ENCODE results near the gene FGF9. TPM values are rescaled to one million over a fixed set of nuclear protein-coding genes. Genes with fewer than 3 reads are reported as not detected.

The FGF9 gene
- total and polyA plus RNA-seq, 10 of the 15 experiments (the other 5 are each of a cell fraction or from before 2014, with no cell fraction given), result 0.05 to 1.5 (median 0.83) TPM

DNA sequence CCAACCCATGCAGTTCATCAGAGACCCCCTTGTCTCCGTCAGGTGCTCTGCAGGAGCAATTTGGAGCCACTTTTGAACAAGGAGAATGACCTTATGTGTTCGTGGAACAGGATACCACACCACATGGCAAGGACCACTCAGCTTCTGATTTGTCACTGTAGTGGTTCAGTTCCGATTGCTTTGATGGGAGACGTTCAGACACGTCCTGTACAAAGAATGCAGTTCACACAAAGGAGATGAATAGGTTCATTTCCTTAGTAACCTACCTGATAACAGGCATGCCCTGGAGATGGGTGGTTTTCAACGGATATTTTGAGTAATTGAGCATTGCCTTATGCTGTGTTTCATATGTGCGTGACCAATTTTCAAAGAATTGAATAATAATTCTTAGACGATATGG is 17.2 kb downstream of the FGF9 start:
- in situ Hi-C loops (cut with MboI), result no loop called here

DNA sequence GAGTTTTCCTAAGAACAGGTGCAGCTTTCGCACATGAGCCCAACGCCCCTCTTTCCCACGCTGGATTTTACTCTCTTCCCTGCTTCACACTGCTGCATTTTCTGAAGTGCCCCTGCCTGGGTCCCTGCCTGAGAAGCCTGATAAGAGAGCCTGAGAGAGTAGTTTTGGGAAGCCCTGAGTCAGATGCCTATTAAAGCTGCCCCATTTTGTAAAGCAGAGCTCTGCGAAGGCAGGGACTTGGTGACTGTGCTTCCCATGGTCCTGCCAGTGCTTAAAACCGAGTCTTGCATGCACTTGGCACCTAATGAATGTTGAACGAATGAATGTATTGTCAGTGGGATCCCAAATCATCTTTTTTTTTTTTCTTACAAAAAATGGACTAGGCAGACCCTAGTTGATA is 18.2 kb downstream of the FGF9 start:
- CTCF ChIA-PET, result interaction anchor here (0.6 to 1.6 kb wide), 3 partner anchors 51 to 590 kb away, joined by 3 to 4 read pairs (median 3); no protein-coding TSS in a partner anchor
- in situ Hi-C loops (cut with MboI), result no loop called here
- intact Hi-C loops (cut with micrococcal nuclease; ENCODE audit: unreplicated experiment), result no loop called here
- no peak for TF ChIP-seq ZNF274 (IDR thresholded peaks at IDR 0.05; ENCODE audit: insufficient read depth, insufficient read length)
- TF ChIP-seq, protein P1, sequence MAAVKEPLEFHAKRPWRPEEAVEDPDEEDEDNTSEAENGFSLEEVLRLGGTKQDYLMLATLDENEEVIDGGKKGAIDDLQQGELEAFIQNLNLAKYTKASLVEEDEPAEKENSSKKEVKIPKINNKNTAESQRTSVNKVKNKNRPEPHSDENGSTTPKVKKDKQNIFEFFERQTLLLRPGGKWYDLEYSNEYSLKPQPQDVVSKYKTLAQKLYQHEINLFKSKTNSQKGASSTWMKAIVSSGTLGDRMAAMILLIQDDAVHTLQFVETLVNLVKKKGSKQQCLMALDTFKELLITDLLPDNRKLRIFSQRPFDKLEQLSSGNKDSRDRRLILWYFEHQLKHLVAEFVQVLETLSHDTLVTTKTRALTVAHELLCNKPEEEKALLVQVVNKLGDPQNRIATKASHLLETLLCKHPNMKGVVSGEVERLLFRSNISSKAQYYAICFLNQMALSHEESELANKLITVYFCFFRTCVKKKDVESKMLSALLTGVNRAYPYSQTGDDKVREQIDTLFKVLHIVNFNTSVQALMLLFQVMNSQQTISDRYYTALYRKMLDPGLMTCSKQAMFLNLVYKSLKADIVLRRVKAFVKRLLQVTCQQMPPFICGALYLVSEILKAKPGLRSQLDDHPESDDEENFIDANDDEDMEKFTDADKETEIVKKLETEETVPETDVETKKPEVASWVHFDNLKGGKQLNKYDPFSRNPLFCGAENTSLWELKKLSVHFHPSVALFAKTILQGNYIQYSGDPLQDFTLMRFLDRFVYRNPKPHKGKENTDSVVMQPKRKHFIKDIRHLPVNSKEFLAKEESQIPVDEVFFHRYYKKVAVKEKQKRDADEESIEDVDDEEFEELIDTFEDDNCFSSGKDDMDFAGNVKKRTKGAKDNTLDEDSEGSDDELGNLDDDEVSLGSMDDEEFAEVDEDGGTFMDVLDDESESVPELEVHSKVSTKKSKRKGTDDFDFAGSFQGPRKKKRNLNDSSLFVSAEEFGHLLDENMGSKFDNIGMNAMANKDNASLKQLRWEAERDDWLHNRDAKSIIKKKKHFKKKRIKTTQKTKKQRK (IDR thresholded peaks at IDR 0.05; ENCODE audit: low read depth, low read length), result no peak
- no peak for TF ChIP-seq ESRRA (IDR thresholded peaks at IDR 0.05; ENCODE audit: low read length)
- no peak for TF ChIP-seq YY1 (IDR thresholded peaks at IDR 0.05; ENCODE audit: low read depth, low read length)
- TF ChIP-seq RFX5 (IDR thresholded peaks at IDR 0.05; ENCODE audit: low read depth, low read length), result no peak
- no peak for TF ChIP-seq RELA (IDR thresholded peaks at IDR 0.05; ENCODE audit: borderline replicate concordance, partially characterized antibody)
- TF ChIP-seq SMC3 (IDR thresholded peaks at IDR 0.05; ENCODE audit: borderline replicate concordance, low read length), result no peak
- TF ChIP-seq RBBP5 (conservative IDR thresholded peaks at IDR 0.05), result no peak
- TF ChIP-seq JUND (IDR thresholded peaks at IDR 0.05; ENCODE audit: low read depth, low read length), result no peak
- TF ChIP-seq, protein P2, sequence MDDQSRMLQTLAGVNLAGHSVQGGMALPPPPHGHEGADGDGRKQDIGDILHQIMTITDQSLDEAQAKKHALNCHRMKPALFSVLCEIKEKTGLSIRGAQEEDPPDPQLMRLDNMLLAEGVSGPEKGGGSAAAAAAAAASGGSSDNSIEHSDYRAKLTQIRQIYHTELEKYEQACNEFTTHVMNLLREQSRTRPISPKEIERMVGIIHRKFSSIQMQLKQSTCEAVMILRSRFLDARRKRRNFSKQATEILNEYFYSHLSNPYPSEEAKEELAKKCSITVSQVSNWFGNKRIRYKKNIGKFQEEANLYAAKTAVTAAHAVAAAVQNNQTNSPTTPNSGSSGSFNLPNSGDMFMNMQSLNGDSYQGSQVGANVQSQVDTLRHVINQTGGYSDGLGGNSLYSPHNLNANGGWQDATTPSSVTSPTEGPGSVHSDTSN (IDR thresholded peaks at IDR 0.05; ENCODE audit: insufficient replicate concordance, low read depth, low read length), result no peak
- no peak for TF ChIP-seq RCOR1 (conservative IDR thresholded peaks at IDR 0.05; ENCODE audit: low read depth, low read length)
- no peak for TF ChIP-seq TCF7 (IDR thresholded peaks at IDR 0.05; ENCODE audit: borderline replicate concordance)

More for the DNA sequence above, 17.2 kb downstream of the FGF9 start:
- TF ChIP-seq BCL11A (IDR thresholded peaks at IDR 0.05; ENCODE audit: low read depth, low read length) (no peak), RCOR1 (conservative IDR thresholded peaks at IDR 0.05; ENCODE audit: low read depth, low read length) (no peak), SIX5 (IDR thresholded peaks at IDR 0.05; ENCODE audit: low read depth, low read length, severe bottlenecking) (no peak), RELA (IDR thresholded peaks at IDR 0.05; ENCODE audit: borderline replicate concordance, partially characterized antibody) (no peak), ZNF24 (IDR thresholded peaks at IDR 0.05) (no peak), SRF (IDR thresholded peaks at IDR 0.05; ENCODE audit: low read depth in 2 of 2, low read length in 2 of 2) (no peak), NFYA (IDR thresholded peaks at IDR 0.05; ENCODE audit: borderline replicate concordance, low read depth, low read length) (no peak)
- Histone ChIP-seq H3K9me3 (replicated peaks; ENCODE audit: control insufficient read depth, insufficient read depth, low read length) (no peaks in the 10 kb centered on the region), H3K4me2 (ENCODE audit: control insufficient read depth, insufficient read depth) (no peak overlapping the region), H2AFZ (ENCODE audit: control insufficient read depth, low read depth, low read length) (no peak overlapping the region), H3K27ac (ENCODE audit: control insufficient read depth, insufficient read depth) (no peak overlapping the region), H3K79me2 (ENCODE audit: control insufficient read depth, insufficient read depth, low read length) (no peaks in the 10 kb centered on the region), H4K20me1 (ENCODE audit: control insufficient read depth, insufficient read depth) (no peaks in the 10 kb centered on the region), H3K27me3 (replicated peaks in 1 of 2; ENCODE audit: control insufficient read depth in 2 of 2, insufficient read depth in 2 of 2, low read length in 1 of 2) (no peaks in the 10 kb centered on the region; a peak in 1 of 4 replicates), H3K9ac (ENCODE audit: control insufficient read depth, insufficient read depth, low read length) (no peak overlapping the region), H3K36me3 (ENCODE audit: control insufficient read depth in 2 of 2, insufficient read depth in 2 of 2, low read length in 1 of 2) (no peaks in the 10 kb centered on the region), H3K4me1 (ENCODE audit: control insufficient read depth, insufficient read depth, low read length) (peaks cover 3% of the 10 kb centered on the region; the same call in 1 of the 2 replicates), H3K4me3 (no peak overlapping the region)
- no peak for FAIRE-seq
- ChIA-PET RAD21 (ENCODE audit: unreplicated experiment) (no interaction called here), POLR2A (no interaction called here), SMC1A (ENCODE audit: uncharacterized antibody, unreplicated experiment) (no interaction called here), CTCF (interaction anchor here (1.6 kb wide), 1 partner anchor 50 kb away, joined by 4 read pairs; no protein-coding TSS in a partner anchor)
- no TSS peak for BruUV-seq (replicated peaks)
- WGBS (ENCODE audit: insufficient coverage, insufficient replicate concordance, low lambda C conversion rate, missing lambda C conversion rate), result 59% methylated on average over 8 of the region's 8 CpGs
- no peak for ATAC-seq
- DNase-seq (ENCODE audit: low read depth, low spot score), result no peak
- intact Hi-C loops (cut with micrococcal nuclease; ENCODE audit: unreplicated experiment), result no loop called here

More for the DNA sequence above, 18.2 kb downstream of the FGF9 start:
- SMC1A ChIA-PET (ENCODE audit: uncharacterized antibody, unreplicated experiment), result no interaction called here
- no peak for ATAC-seq
- Histone ChIP-seq H3K36me3 (ENCODE audit: control insufficient read depth in 2 of 2, insufficient read depth in 2 of 2, low read length in 1 of 2) (no peaks in the 10 kb centered on the region), H2AFZ (ENCODE audit: control insufficient read depth, low read depth, low read length) (no peak overlapping the region), H3K27ac (ENCODE audit: control insufficient read depth, insufficient read depth) (no peak overlapping the region), H3K9ac (ENCODE audit: control insufficient read depth, insufficient read depth, low read length) (no peak overlapping the region), H3K4me3 (no peak overlapping the region), H3K27me3 (replicated peaks in 1 of 2; ENCODE audit: control insufficient read depth in 2 of 2, insufficient read depth in 2 of 2, low read length in 1 of 2) (no peaks in the 10 kb centered on the region; a peak in 1 of 4 replicates), H3K79me2 (ENCODE audit: control insufficient read depth, insufficient read depth, low read length) (no peaks in the 10 kb centered on the region), H3K9me3 (replicated peaks; ENCODE audit: control insufficient read depth, insufficient read depth, low read length) (no peaks in the 10 kb centered on the region), H3K4me1 (ENCODE audit: control insufficient read depth, insufficient read depth, low read length) (peaks cover 3% of the 10 kb centered on the region; the same call in 1 of the 2 replicates), H3K4me2 (ENCODE audit: control insufficient read depth, insufficient read depth) (no peak overlapping the region), H4K20me1 (ENCODE audit: control insufficient read depth, insufficient read depth) (no peaks in the 10 kb centered on the region)
- RAD21 ChIA-PET (ENCODE audit: unreplicated experiment), result no interaction called here
- no TSS peak for BruUV-seq (replicated peaks)
- POLR2A ChIA-PET, result no interaction called here
- WGBS (ENCODE audit: insufficient coverage, insufficient replicate concordance, low lambda C conversion rate, missing lambda C conversion rate), result 43% methylated on average over 6 of the region's 6 CpGs
- FAIRE-seq, result no peak
- no peak for DNase-seq (ENCODE audit: low read depth, low spot score)

All from GM12878 (cell line).